ENCODE measurements around the gene CEP95.

- no peak for TF ChIP-seq CTCF (IDR thresholded peaks at IDR 0.05)
- TF ChIP-seq POLR2A (IDR thresholded peaks at IDR 0.05): no peak
Observed at GRCh38 chr17:64503341-64503740, 3.4 kb upstream of the CEP95 start.

Measured in vagina (tissue), 2 donors.